Mucosa of descending colon (tissue), 3 donors: Measurements from ENCODE around the gene OR8H3. TPM values are rescaled to one million over a fixed set of nuclear protein-coding genes. Genes with fewer than 3 reads are reported as not detected.

ENCODE experiments used
- ATAC-seq: fragments of 200-7000 bp; cut with Tn5 transposase; one replicate; pipeline ENCODE4 v1.9.1; 2020; ENCODE audit warnings: mild to moderate bottlenecking, moderate library complexity
- DNase-seq, 3 donors: peaks; one replicate each; pipeline ENCODE4 v3.0.0-alpha.2; 2020
- H3K36me3 ChIP-seq: fragments of 200-600 bp; one replicate; pipeline ENCODE4 v1.8.0; 2021; ENCODE audit warnings: low read depth, mild to moderate bottlenecking
- H3K4me1 ChIP-seq: fragments of 200-600 bp; one replicate; pipeline ENCODE4 v1.8.0; 2021; ENCODE audit warnings: low read depth, mild to moderate bottlenecking
- H3K4me3 ChIP-seq: fragments of 200-600 bp; one replicate; pipeline ENCODE4 v1.8.0; 2021; ENCODE audit warnings: mild to moderate bottlenecking
- H3K9me3 ChIP-seq: fragments of 200-600 bp; one replicate; pipeline ENCODE4 v1.8.0; 2021; ENCODE audit warnings: mild to moderate bottlenecking
- intact Hi-C, 2 donors: fragments of 100-400 bp; cut with DNase I in 1 of 2; cut with micrococcal nuclease in 1 of 2; formaldehyde crosslinking; loops; one replicate each; pipeline versions ENCODE4 v1.11.0 to v1.11.1; 2022; cut with DNase I, micrococcal nuclease
- total RNA-seq, 3 donors: library from RNA; stranded (reverse); fragmentation: NEBNext Ultra II Directional in 2 of 3; extraction: Animal tissue kit (Norgen Biotek cat#: 25700) in 2 of 3; gene quantifications; one replicate each; pipeline versions ENCODE4 v1.2.1 to v1.2.4, GENCODE V29; 2021 to 2023
- TF ChIP-seq, protein P1 (sequence below): fragments of 200-600 bp; IDR thresholded peaks from one replicate; pipeline ENCODE4 v1.8.0; 2022; ENCODE audit warnings: antibody characterized with exemption, mild to moderate bottlenecking
- donor health status: DM: no; HTN: no; CAD: no; lungs with moderate emphysema.
- donor health status: DM: no; HTN: no; CAD: no.
- donor health status: DM: no; HTN: yes; CAD: no.

OR8H3 gene
- total RNA-seq, 3 donors from 2014 or later = not detected

DNA sequence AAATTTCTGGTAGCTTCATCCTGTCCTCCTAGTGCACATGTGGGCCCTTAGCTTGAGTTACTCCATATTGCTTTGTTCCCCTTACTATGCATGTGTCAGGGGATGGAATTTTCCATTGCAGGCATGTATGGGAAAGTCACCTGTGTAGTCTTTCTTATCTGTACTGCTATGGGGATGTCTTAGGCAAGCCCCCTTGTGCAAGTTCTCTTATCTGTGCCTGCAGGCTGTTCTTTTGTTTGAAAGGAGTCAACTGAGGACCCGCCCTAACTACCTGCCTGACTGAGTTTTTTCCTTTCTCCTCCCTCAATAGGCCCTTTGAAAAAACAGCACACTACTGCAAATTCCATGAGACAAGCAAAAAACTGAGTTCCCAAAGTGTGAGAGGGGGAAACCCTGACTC is 29.2 kb downstream of the OR8H3 start:
- intact Hi-C loops = no loop called here
- H3K4me3 ChIP-seq = no peak overlapping the region
- TF ChIP-seq, protein P1, sequence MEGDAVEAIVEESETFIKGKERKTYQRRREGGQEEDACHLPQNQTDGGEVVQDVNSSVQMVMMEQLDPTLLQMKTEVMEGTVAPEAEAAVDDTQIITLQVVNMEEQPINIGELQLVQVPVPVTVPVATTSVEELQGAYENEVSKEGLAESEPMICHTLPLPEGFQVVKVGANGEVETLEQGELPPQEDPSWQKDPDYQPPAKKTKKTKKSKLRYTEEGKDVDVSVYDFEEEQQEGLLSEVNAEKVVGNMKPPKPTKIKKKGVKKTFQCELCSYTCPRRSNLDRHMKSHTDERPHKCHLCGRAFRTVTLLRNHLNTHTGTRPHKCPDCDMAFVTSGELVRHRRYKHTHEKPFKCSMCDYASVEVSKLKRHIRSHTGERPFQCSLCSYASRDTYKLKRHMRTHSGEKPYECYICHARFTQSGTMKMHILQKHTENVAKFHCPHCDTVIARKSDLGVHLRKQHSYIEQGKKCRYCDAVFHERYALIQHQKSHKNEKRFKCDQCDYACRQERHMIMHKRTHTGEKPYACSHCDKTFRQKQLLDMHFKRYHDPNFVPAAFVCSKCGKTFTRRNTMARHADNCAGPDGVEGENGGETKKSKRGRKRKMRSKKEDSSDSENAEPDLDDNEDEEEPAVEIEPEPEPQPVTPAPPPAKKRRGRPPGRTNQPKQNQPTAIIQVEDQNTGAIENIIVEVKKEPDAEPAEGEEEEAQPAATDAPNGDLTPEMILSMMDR = no peak
- DNase-seq = no peak
- no peak for ATAC-seq
- no peaks in the 10 kb centered on the region for H3K4me1 ChIP-seq
- no peaks in the 10 kb centered on the region for H3K36me3 ChIP-seq
- H3K9me3 ChIP-seq = no peaks in the 10 kb centered on the region

DNA sequence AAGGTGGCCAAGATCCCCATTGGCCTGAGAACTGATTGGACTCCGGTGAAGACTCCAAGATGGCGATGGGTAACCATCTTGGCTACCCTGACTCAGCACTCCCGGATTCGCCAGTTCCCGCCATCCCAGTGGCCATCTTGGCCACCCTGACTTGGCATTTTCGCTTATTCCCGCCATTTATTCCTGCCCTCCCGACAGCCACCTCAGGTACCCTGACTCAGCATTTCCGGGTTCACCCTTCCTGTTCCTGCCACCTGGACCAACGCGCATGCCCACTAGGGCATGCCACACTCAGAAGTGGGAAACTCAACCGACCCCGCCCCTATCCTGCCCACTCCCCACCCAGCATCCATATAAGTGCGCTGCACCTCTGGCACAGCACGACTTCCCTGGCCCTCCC is 30.2 kb downstream of the OR8H3 start:
- no peak overlapping the region for H3K4me3 ChIP-seq
- ATAC-seq = no peak
- no peak for DNase-seq
- intact Hi-C loops = no loop called here
- TF ChIP-seq, protein P1 = no peak
- no peaks in the 10 kb centered on the region for H3K4me1 ChIP-seq
- H3K36me3 ChIP-seq = no peaks in the 10 kb centered on the region
- no peaks in the 10 kb centered on the region for H3K9me3 ChIP-seq

DNA sequence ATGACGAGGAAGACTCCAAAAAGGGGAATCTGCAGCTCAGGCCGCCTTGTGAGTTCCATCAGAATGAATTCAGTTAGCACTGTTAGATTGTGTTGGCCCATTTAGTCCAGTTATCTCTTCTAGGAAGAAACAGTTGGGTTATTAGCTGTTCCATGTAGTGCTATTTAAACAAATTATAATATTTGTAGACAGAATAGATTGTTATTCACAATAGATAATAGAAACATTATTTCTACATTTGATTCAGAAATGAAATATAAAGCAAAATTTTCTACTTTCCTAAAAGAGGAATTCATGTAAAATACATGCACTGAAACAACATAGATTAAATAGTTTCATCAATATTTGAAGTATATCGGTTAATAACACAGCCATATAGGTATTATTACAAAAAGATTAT is 38.0 kb downstream of the OR8H3 start, which contains the start of gene OR8K5:
TSS of gene OR8K5 (minus strand) at position 101 of the 400 bp plus-strand sequence. CDS start at position 101, 0 bp downstream.
- TF ChIP-seq, protein P1 = no peak
- intact Hi-C loops = no loop called here

DNA sequence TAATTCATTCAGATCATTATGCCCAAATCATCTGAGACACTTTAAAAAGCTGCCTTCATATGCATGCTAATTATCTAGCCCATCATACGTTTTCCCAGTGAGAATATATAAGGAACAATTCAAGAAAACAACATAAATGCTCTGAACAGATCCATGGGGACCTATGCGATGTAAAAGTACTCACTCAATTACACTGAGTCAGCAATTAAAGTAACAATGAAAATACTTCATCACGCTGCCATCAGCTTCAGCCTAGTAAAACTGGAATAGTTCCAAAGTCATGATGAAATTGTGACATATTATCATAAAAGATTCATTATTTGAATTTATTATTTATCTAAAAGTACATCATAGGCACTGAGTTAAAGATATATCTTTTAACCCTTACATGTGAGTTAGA is 41.6 kb downstream of the OR8H3 start:
- intact Hi-C loops = no loop called here
- H3K4me3 ChIP-seq = no peak overlapping the region
- no peaks in the 10 kb centered on the region for H3K4me1 ChIP-seq
- no peaks in the 10 kb centered on the region for H3K36me3 ChIP-seq
- H3K9me3 ChIP-seq = no peaks in the 10 kb centered on the region
- no peak for DNase-seq
- ATAC-seq = no peak
- TF ChIP-seq, protein P1 = no peak

More for the DNA sequence above, 38.0 kb downstream of the OR8H3 start, which contains the start of gene OR8K5:
- Histone ChIP-seq H3K4me1 (no peaks in the 10 kb centered on the region), H3K36me3 (no peaks in the 10 kb centered on the region), H3K4me3 (no peak within 1 kb of the TSS), H3K9me3 (no peaks in the 10 kb centered on the region)
- DNase-seq (no peak), ATAC-seq (no peak)

DNA sequence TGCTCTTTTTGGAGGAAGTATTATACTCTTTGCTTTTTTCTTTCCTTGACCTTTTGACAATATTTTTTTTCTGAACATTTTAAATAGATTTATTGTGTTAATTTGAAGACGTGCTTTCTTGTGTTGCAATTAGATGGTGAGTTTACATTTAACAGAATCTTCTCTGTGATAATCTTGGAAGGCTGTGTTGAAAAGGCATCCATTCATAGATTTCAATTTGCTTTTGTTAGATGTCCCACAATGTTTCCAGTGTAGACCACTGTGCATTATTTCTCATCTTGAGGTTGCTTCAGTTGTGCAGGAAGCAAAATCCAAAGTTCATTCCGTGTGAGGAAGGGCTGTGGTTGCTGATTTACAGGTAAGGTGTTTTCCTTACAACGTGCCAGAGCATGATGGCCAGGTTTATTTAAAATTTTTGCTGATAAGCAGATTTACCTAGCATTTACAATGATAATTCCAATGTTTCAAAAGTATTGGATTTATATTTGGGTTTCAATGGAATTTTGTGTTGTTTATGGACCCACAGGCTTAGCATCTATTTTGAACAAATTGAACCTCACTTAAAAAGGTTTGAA is 50.2 kb downstream of the OR8H3 start:
- intact Hi-C loops = no loop called here
- no peak overlapping the region for H3K4me3 ChIP-seq
- ATAC-seq (peak; percentile 74), DNase-seq (peak in 1 of 3 donors; percentile 35)
- TF ChIP-seq, protein P1 = no peak
- no peaks in the 10 kb centered on the region for H3K4me1 ChIP-seq
- no peaks in the 10 kb centered on the region for H3K36me3 ChIP-seq
- H3K9me3 ChIP-seq = no peaks in the 10 kb centered on the region

Other genes with a start within 250 kb of the OR8H3 start
- gene TRIM51, start 239.1 kb upstream of the OR8H3 start, total RNA-seq = not detected
- gene OR5W2, start 207.8 kb upstream of the OR8H3 start, total RNA-seq = not detected
- not detected for gene OR5I1, start 186.0 kb upstream of the OR8H3 start, total RNA-seq
- not detected for gene OR10AG1, start 152.4 kb upstream of the OR8H3 start, total RNA-seq
- not detected for gene OR5F1, start 127.7 kb upstream of the OR8H3 start, total RNA-seq
- not detected for gene OR5AS1, start 94.7 kb upstream of the OR8H3 start, total RNA-seq
- not detected for gene OR8I2, start 29.1 kb upstream of the OR8H3 start, total RNA-seq
- gene OR8H2, start 18.7 kb upstream of the OR8H3 start, total RNA-seq = not detected
- gene OR8J3, start 17.8 kb downstream of the OR8H3 start, total RNA-seq = not detected
- not detected for gene OR8K5, start 37.9 kb downstream of the OR8H3 start, total RNA-seq
- gene OR5J2, start 54.2 kb downstream of the OR8H3 start, total RNA-seq = not detected
- gene OR5T2, start 111.9 kb downstream of the OR8H3 start, total RNA-seq = not detected
- gene OR5T3, start 129.9 kb downstream of the OR8H3 start, total RNA-seq = not detected
- gene OR5T1, start 151.8 kb downstream of the OR8H3 start, total RNA-seq = not detected
- not detected for gene OR8H1, start 169.9 kb downstream of the OR8H3 start, total RNA-seq
- not detected for gene OR8K3, start 192.8 kb downstream of the OR8H3 start, total RNA-seq
- gene OR8K1, start 223.7 kb downstream of the OR8H3 start, total RNA-seq = not detected
- not detected for gene OR8J1, start 231.9 kb downstream of the OR8H3 start, total RNA-seq